Measurements from ENCODE around the gene LMF1.

Gene LMF1

DNA sequence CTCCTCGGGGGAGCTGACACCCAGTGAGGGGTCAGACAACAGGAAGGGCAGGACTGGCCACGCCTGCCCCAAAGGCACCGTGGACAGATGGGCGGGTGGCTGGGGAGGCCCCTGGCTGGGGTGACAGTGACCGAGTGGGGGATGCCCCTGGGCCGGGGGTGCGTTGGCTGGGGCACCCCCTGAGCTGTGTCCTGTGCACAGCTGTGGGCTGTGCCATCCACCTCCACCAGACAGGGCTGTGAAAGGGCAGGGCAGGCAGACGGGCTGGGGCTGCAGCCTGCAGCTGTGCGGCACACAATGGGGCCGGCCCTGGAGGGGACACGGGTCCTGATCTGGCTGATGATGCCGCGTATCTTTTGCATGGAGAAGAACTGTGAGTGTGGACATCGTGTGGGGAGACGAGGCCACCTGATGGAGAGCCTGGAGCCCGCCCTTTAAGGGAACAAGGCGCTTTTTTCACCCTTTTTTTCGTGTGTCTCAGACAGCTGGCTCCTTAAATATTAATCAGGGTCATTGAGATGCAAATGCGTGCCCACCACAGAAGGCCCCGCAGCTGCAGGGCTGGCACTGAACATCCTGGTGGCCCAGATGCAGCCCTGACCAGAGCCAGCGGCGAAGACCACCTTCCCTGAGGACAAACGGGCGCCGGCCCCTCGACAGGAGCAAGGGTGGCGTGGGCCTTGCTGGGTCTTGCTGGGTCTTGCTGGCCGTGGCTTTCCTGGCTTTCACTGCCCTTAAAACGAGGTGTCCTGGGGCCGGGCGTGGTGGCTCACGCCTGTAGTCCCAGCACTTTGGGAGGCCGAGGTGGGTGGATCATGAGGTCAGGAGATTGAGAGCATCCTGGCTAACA is 127.8 kb downstream of the LMF1 start:
- TF ChIP-seq TAF1 (IDR thresholded peaks at IDR 0.05; ENCODE audit: borderline replicate concordance, insufficient read depth, low read length) = no peak
- no peak for TF ChIP-seq FOXP2 (optimal IDR thresholded peaks at IDR 0.05; ENCODE audit: borderline replicate concordance, extremely low read depth, extremely low read length, insufficient read depth)
- TF ChIP-seq, protein P1, sequence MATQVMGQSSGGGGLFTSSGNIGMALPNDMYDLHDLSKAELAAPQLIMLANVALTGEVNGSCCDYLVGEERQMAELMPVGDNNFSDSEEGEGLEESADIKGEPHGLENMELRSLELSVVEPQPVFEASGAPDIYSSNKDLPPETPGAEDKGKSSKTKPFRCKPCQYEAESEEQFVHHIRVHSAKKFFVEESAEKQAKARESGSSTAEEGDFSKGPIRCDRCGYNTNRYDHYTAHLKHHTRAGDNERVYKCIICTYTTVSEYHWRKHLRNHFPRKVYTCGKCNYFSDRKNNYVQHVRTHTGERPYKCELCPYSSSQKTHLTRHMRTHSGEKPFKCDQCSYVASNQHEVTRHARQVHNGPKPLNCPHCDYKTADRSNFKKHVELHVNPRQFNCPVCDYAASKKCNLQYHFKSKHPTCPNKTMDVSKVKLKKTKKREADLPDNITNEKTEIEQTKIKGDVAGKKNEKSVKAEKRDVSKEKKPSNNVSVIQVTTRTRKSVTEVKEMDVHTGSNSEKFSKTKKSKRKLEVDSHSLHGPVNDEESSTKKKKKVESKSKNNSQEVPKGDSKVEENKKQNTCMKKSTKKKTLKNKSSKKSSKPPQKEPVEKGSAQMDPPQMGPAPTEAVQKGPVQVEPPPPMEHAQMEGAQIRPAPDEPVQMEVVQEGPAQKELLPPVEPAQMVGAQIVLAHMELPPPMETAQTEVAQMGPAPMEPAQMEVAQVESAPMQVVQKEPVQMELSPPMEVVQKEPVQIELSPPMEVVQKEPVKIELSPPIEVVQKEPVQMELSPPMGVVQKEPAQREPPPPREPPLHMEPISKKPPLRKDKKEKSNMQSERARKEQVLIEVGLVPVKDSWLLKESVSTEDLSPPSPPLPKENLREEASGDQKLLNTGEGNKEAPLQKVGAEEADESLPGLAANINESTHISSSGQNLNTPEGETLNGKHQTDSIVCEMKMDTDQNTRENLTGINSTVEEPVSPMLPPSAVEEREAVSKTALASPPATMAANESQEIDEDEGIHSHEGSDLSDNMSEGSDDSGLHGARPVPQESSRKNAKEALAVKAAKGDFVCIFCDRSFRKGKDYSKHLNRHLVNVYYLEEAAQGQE (IDR thresholded peaks at IDR 0.05; ENCODE audit: insufficient read depth in 1 of 2, low read depth in 2 of 2, low read length in 2 of 2) = no peak
- no peak for TF ChIP-seq SIN3A (IDR thresholded peaks at IDR 0.05; ENCODE audit: borderline replicate concordance, insufficient read depth, low read length)
- no peak for TF ChIP-seq POLR2AphosphoS5 (IDR thresholded peaks at IDR 0.05; ENCODE audit: low read depth, low read length)

GRCh38 chr16:842061-842476 is 128.7 kb downstream of the LMF1 start:
- TF ChIP-seq POLR2AphosphoS5 (IDR thresholded peaks at IDR 0.05; ENCODE audit: low read depth, low read length) (no peak), TAF1 (IDR thresholded peaks at IDR 0.05; ENCODE audit: borderline replicate concordance, insufficient read depth, low read length) (no peak), FOXP2 (optimal IDR thresholded peaks at IDR 0.05; ENCODE audit: borderline replicate concordance, extremely low read depth, extremely low read length, insufficient read depth) (no peak), SIN3A (IDR thresholded peaks at IDR 0.05; ENCODE audit: borderline replicate concordance, insufficient read depth, low read length) (no peak)
- TF ChIP-seq, protein P1 (IDR thresholded peaks at IDR 0.05; ENCODE audit: insufficient read depth in 1 of 2, low read depth in 2 of 2, low read length in 2 of 2) = no peak

GRCh38 chr16:841455-842060 is 129.2 kb downstream of the LMF1 start:
- TF ChIP-seq POLR2AphosphoS5 (IDR thresholded peaks at IDR 0.05; ENCODE audit: low read depth, low read length) (no peak), SIN3A (IDR thresholded peaks at IDR 0.05; ENCODE audit: borderline replicate concordance, insufficient read depth, low read length) (no peak), FOXP2 (optimal IDR thresholded peaks at IDR 0.05; ENCODE audit: borderline replicate concordance, extremely low read depth, extremely low read length, insufficient read depth) (no peak), TAF1 (IDR thresholded peaks at IDR 0.05; ENCODE audit: borderline replicate concordance, insufficient read depth, low read length) (no peak)
- TF ChIP-seq, protein P1 (IDR thresholded peaks at IDR 0.05; ENCODE audit: insufficient read depth in 1 of 2, low read depth in 2 of 2, low read length in 2 of 2) = no peak

DNA sequence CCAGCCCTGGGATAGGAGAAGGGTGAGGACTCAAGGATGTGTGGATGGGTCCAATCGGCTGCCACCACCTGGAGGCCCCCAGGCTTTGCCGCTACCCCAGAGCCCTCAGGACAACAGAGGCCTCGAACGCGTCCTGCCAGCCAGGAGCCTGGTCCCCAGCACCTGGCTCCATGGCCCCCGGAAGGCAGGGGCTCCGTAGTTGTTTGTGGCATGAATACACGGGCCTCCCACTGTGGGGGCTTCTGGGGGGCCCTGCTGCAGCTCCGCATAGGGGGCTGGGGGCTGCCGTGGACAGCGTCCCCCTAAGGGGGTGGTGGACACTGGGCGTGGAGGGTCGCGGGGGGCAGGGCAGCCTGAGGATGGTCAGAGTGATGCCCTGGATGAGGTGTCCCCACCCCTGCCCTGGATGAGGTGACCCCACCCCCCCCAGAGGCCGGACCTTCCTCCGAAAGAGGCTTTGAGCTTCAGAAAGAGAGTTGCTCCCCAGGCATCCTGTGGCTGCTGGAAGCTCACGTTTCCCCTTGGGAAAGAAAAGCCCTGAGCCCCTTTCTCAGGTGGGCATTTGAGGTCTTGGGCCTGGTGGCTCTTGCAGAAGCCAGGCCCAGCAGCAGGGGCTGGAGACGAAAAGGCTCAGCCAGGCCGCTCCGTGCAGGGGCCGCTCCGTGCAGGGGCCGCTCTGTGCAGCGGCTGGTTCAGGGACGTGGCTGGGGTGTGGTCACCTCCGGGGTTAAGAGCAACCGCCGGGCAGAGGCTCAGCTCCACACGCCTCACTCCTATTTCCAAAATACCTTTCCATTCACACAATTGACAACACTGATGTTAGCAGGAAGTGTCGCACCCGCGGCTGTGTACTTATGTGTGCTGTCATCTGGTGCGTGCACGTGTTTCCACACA is 130.0 kb downstream of the LMF1 start:
- no peak for TF ChIP-seq TAF1 (IDR thresholded peaks at IDR 0.05; ENCODE audit: borderline replicate concordance, insufficient read depth, low read length)
- TF ChIP-seq, protein P1 (IDR thresholded peaks at IDR 0.05; ENCODE audit: insufficient read depth in 1 of 2, low read depth in 2 of 2, low read length in 2 of 2) = no peak
- TF ChIP-seq FOXP2 (optimal IDR thresholded peaks at IDR 0.05; ENCODE audit: borderline replicate concordance, extremely low read depth, extremely low read length, insufficient read depth) = no peak
- TF ChIP-seq SIN3A (IDR thresholded peaks at IDR 0.05; ENCODE audit: borderline replicate concordance, insufficient read depth, low read length) = no peak
- TF ChIP-seq POLR2AphosphoS5 (IDR thresholded peaks at IDR 0.05; ENCODE audit: low read depth, low read length) = no peak

Measured in PFSK-1 (cell line).